Neural progenitor cell (in vitro differentiated cells): ENCODE data around the gene NLRP6. TPM values are rescaled to one million over a fixed set of nuclear protein-coding genes. Genes with fewer than 3 reads are reported as not detected.
"Not testable (repeated sequence)": the region's sequence is repeated elsewhere in the genome, so short reads cannot be mapped to it uniquely, and the experiment has no call there.

Experiments
- DNase-seq: peaks from one replicate; pipeline ENCODE4 v3.0.0-alpha.2; 2016; ENCODE audit warnings: low spot score
- H2AFZ ChIP-seq: fragments of 200-600 bp; sonication (generic); replicated peaks from 2 replicates; pipeline ENCODE4 v1.6.1; 2016; ENCODE audit warnings: antibody characterized with exemption
- H3F3A ChIP-seq: fragments of 200-600 bp; sonication (generic); 2 replicates; pipeline ENCODE4 v1.6.1; 2016; ENCODE audit warnings: antibody characterized with exemption, low read depth
- H3K27ac ChIP-seq: fragments of 200-600 bp; sonication (generic); 2 replicates; pipeline ENCODE4 v1.5.1; 2016; ENCODE audit warnings: mild to moderate bottlenecking
- H3K27me3 ChIP-seq: fragments of 200-600 bp; sonication (generic); 2 replicates; pipeline ENCODE4 v1.6.1; 2016; ENCODE audit warnings: mild to moderate bottlenecking, moderate library complexity
- H3K36me3 ChIP-seq: fragments of 200-600 bp; sonication (generic); 2 replicates; pipeline ENCODE4 v1.5.1; 2016
- H3K4me1 ChIP-seq: fragments of 200-600 bp; sonication (generic); 2 replicates; pipeline ENCODE4 v1.6.1; 2016; ENCODE audit warnings: mixed run types
- H3K4me2 ChIP-seq: fragments of 200-600 bp; sonication (generic); 2 replicates; pipeline ENCODE4 v1.6.1; 2016
- H3K4me3 ChIP-seq: fragments of 200-600 bp; sonication (generic); 2 replicates; pipeline ENCODE4 v1.5.1; 2016
- H3K79me2 ChIP-seq: fragments of 200-600 bp; sonication (generic); 2 replicates; pipeline ENCODE4 v1.6.1; 2016; ENCODE audit warnings: low read depth
- H3K9ac ChIP-seq: fragments of 200-600 bp; sonication (generic); 2 replicates; pipeline ENCODE4 v1.6.1; 2016
- H3K9me3 ChIP-seq: fragments of 200-600 bp; sonication (generic); 2 replicates; pipeline ENCODE4 v1.5.1; 2016; ENCODE audit warnings: low read depth
- H4K20me1 ChIP-seq: fragments of 200-600 bp; sonication (generic); 2 replicates; pipeline ENCODE4 v1.6.1; 2016; ENCODE audit warnings: low read depth
- H3K27ac Mint-ChIP-seq: 3 replicates; pipeline ENCODE4 v1.8.0; 2021; ENCODE audit warnings: mixed read lengths
- H3K27me3 Mint-ChIP-seq: 2 replicates; pipeline ENCODE4 v1.8.0; 2022; ENCODE audit warnings: low read depth, mild to moderate bottlenecking, inconsistent platforms, moderate library complexity, mixed read lengths; ENCODE audit not compliant: insufficient read depth
- H3K36me3 Mint-ChIP-seq: 3 replicates; pipeline ENCODE4 v1.8.0; 2021; ENCODE audit warnings: mixed read lengths
- H3K4me1 Mint-ChIP-seq: 3 replicates; pipeline ENCODE4 v1.8.0; 2021; ENCODE audit warnings: mixed read lengths
- H3K4me3 Mint-ChIP-seq: 3 replicates; pipeline ENCODE4 v1.8.0; 2021; ENCODE audit warnings: mild to moderate bottlenecking, moderate library complexity, mixed read lengths
- H3K9me3 Mint-ChIP-seq: 3 replicates; pipeline ENCODE4 v1.8.0; 2020; ENCODE audit warnings: mixed read lengths
- CTCF ChIP-seq: fragments of 200-600 bp; sonication (generic); IDR thresholded peaks from 2 replicates; pipeline ENCODE4 v1.5.1; 2017; ENCODE audit warnings: antibody characterized with exemption, mild to moderate bottlenecking
- EZH2 ChIP-seq: fragments of 200-600 bp; sonication (generic); IDR thresholded peaks from 2 replicates; pipeline ENCODE4 v1.6.1; 2017; ENCODE audit warnings: antibody characterized with exemption, mild to moderate bottlenecking, moderate library complexity
- EZH2phosphoT487 ChIP-seq: fragments of 200-600 bp; sonication (generic); IDR thresholded peaks from 2 replicates; pipeline ENCODE4 v1.6.1; 2017; ENCODE audit warnings: antibody characterized with exemption
- total RNA-seq: library from RNA; depleted of rRNA; stranded (reverse); fragments of >200 nt; gene quantifications from 2 replicates; pipeline ENCODE4 v1.2.3, GENCODE V29; 2015; ENCODE audit warnings: low replicate concordance

The NLRP6 gene
- total RNA-seq, 1 donor from 2014 or later, result not detected

GRCh38 chr11:316891-317301, 38.7 kb downstream of the NLRP6 start:
- H3K4me1 ChIP-seq, result peaks cover 56% of the 10 kb centered on the region
- peaks cover 44% of the 10 kb centered on the region for H3F3A ChIP-seq
- no peaks in the 10 kb centered on the region for H4K20me1 ChIP-seq
- no peak overlapping the region for H2AFZ ChIP-seq
- Mint-ChIP-seq H3K4me3 (peak overlapping the region; percentile 78), H3K4me1 (peaks cover 53% of the 10 kb centered on the region), H3K27me3 (peaks cover 12% of the 10 kb centered on the region), H3K36me3 (no peaks in the 10 kb centered on the region), H3K27ac (no peak overlapping the region), H3K9me3 (no peaks in the 10 kb centered on the region)
- peaks cover 44% of the 10 kb centered on the region for H3K27me3 ChIP-seq
- no peaks in the 10 kb centered on the region for H3K9me3 ChIP-seq
- H3K27ac ChIP-seq, result no peak overlapping the region
- TF ChIP-seq CTCF (no peak), EZH2phosphoT487 (no peak), EZH2 (no peak)
- no peak for DNase-seq
- H3K4me2 ChIP-seq, result peak overlapping the region; percentile 84
- H3K9ac ChIP-seq, result no peak overlapping the region
- H3K79me2 ChIP-seq, result no peaks in the 10 kb centered on the region
- H3K36me3 ChIP-seq, result no peaks in the 10 kb centered on the region
- H3K4me3 ChIP-seq, result peak overlapping the region; percentile 31

GRCh38 chr11:317668-318404, 39.6 kb downstream of the NLRP6 start:
- H3K9ac ChIP-seq, H3K4me3 ChIP-seq, H3K79me2 ChIP-seq, H3K36me3 ChIP-seq, DNase-seq, H2AFZ ChIP-seq, H3K9me3 Mint-ChIP-seq, H3K9me3 ChIP-seq, H3K27ac ChIP-seq, H3K36me3 Mint-ChIP-seq, H3K27ac Mint-ChIP-seq, H4K20me1 ChIP-seq: not testable (repeated sequence)
- Histone ChIP-seq H3K4me2 (peak overlapping the region; percentile 84), H3F3A (peaks cover 35% of the 10 kb centered on the region), H3K4me1 (peaks cover 48% of the 10 kb centered on the region), H3K27me3 (peaks cover 39% of the 10 kb centered on the region)
- Mint-ChIP-seq H3K4me1 (peaks cover 45% of the 10 kb centered on the region), H3K4me3 (peak overlapping the region; percentile 78), H3K27me3 (peaks cover 12% of the 10 kb centered on the region)

GRCh38 chr11:318405-319120, 40.4 kb downstream of the NLRP6 start:
- Mint-ChIP-seq H3K27me3 (peaks cover 12% of the 10 kb centered on the region), H3K4me1 (peaks cover 38% of the 10 kb centered on the region)
- peaks cover 39% of the 10 kb centered on the region for H3K27me3 ChIP-seq
- DNase-seq, H4K20me1 ChIP-seq, H3K36me3 Mint-ChIP-seq, H3K79me2 ChIP-seq, H2AFZ ChIP-seq, H3K9ac ChIP-seq, H3K27ac ChIP-seq, H3K36me3 ChIP-seq, H3K9me3 ChIP-seq, H3K27ac Mint-ChIP-seq, H3K4me3 Mint-ChIP-seq, H3K9me3 Mint-ChIP-seq: not testable (repeated sequence)
- H3K4me1 ChIP-seq, result peaks cover 41% of the 10 kb centered on the region
- peak overlapping the region; percentile 79 for H3K4me2 ChIP-seq
- peaks cover 28% of the 10 kb centered on the region for H3F3A ChIP-seq
- peak overlapping the region; percentile 45 for H3K4me3 ChIP-seq

GRCh38 chr11:319121-319887, 41.1 kb downstream of the NLRP6 start:
- H3K9ac ChIP-seq, result not testable (repeated sequence)

GRCh38 chr11:319888-320273, 41.7 kb downstream of the NLRP6 start:
- not testable (repeated sequence) for H3K9ac ChIP-seq, H3K9me3 ChIP-seq, H3K27ac ChIP-seq, H3K36me3 Mint-ChIP-seq, H3K27ac Mint-ChIP-seq, H3K36me3 ChIP-seq, H3K79me2 ChIP-seq, H4K20me1 ChIP-seq, H3K9me3 Mint-ChIP-seq, H2AFZ ChIP-seq
- H3K4me1 Mint-ChIP-seq, result peaks cover 38% of the 10 kb centered on the region
- H3K27me3 Mint-ChIP-seq, result peaks cover 12% of the 10 kb centered on the region
- peak overlapping the region; percentile 99 for H3K4me2 ChIP-seq
- DNase-seq, result peak; percentile 1
- peaks cover 27% of the 10 kb centered on the region for H3F3A ChIP-seq
- peak overlapping the region; percentile 95 for H3K4me3 Mint-ChIP-seq
- peaks cover 32% of the 10 kb centered on the region for H3K27me3 ChIP-seq
- H3K4me1 ChIP-seq, result peaks cover 41% of the 10 kb centered on the region
- H3K4me3 ChIP-seq, result peak overlapping the region; percentile 68

More at GRCh38 chr11:319121-319887, 41.1 kb downstream of the NLRP6 start:
- H4K20me1 ChIP-seq, H2AFZ ChIP-seq, H3K9me3 Mint-ChIP-seq, H3K79me2 ChIP-seq, H3K27ac Mint-ChIP-seq, H3K36me3 ChIP-seq, H3K36me3 Mint-ChIP-seq, H3K9me3 ChIP-seq, H3K27ac ChIP-seq: not testable (repeated sequence)
- H3K27me3 ChIP-seq, result peaks cover 38% of the 10 kb centered on the region
- peak overlapping the region; percentile 45 for H3K4me3 ChIP-seq
- peaks cover 36% of the 10 kb centered on the region for H3K4me1 ChIP-seq
- peak overlapping the region; percentile 79 for H3K4me2 ChIP-seq
- Mint-ChIP-seq H3K4me3 (peak overlapping the region; percentile 95), H3K4me1 (peaks cover 35% of the 10 kb centered on the region), H3K27me3 (peaks cover 12% of the 10 kb centered on the region)
- peak; percentile 36 for DNase-seq
- H3F3A ChIP-seq, result peaks cover 25% of the 10 kb centered on the region
